Measurements from ENCODE around the gene CNTN5. TPM values are rescaled to one million over a fixed set of nuclear protein-coding genes. Genes with fewer than 3 reads are reported as not detected.

Gene CNTN5
- total RNA-seq, 1 experiment from 2014 or later = not detected

- no peak overlapping the region for H4K5ac ChIP-seq (ENCODE audit: insufficient read length, low read depth, low read length)
- no peak overlapping the region for H3K23ac ChIP-seq (ENCODE audit: insufficient read length, low read depth, low read length)
- no peak overlapping the region for H3K56ac ChIP-seq (ENCODE audit: insufficient read length, low read depth, low read length)
- Mint-ChIP-seq H3K4me1 (no peaks in the 10 kb centered on the region), H3K27me3 (ENCODE audit: low read depth) (no peaks in the 10 kb centered on the region), H3K36me3 (ENCODE audit: insufficient read depth in 1 of 3, low read depth in 3 of 3) (no peaks in the 10 kb centered on the region), H3K4me3 (no peak overlapping the region), H3K9me3 (no peaks in the 10 kb centered on the region), H3K27ac (no peak overlapping the region)
- H3K9me3 ChIP-seq (ENCODE audit: control insufficient read depth, low read depth, low read length) = no peaks in the 10 kb centered on the region
- no peaks in the 10 kb centered on the region for H3K79me1 ChIP-seq (ENCODE audit: insufficient read depth, low read depth, low read length, poor library complexity, severe bottlenecking)
- H4K20me1 ChIP-seq (ENCODE audit: control insufficient read depth, insufficient read depth, insufficient read length) = no peaks in the 10 kb centered on the region
- no peak overlapping the region for H2BK12ac ChIP-seq (ENCODE audit: insufficient read length, low read depth, low read length)
- H3K4me1 ChIP-seq (ENCODE audit: insufficient read depth, low read length) = no peaks in the 10 kb centered on the region
- no peak overlapping the region for H3T11ph ChIP-seq (ENCODE audit: low read length)
- H2BK5ac ChIP-seq (ENCODE audit: insufficient read length, low read length) = no peak overlapping the region
- no peak overlapping the region for H3K14ac ChIP-seq (ENCODE audit: insufficient read depth, low read length)
- WGBS (ENCODE audit: extremely low coverage, insufficient read length, low lambda C conversion rate) = no CpG with 5 or more reads among the region's 1 CpG
- no peak overlapping the region for H3K4ac ChIP-seq (ENCODE audit: low read depth, low read length)
- no peak overlapping the region for H3K18ac ChIP-seq (ENCODE audit: insufficient read length, low read depth, low read length)
- no peak overlapping the region for H2BK15ac ChIP-seq (ENCODE audit: low read depth, low read length)
- no peak overlapping the region for H2BK20ac ChIP-seq (ENCODE audit: low read depth, low read length, poor library complexity, severe bottlenecking)
- no peak overlapping the region for H4K91ac ChIP-seq (ENCODE audit: insufficient read length, low read depth, low read length)
- H4K8ac ChIP-seq (replicated peaks; ENCODE audit: insufficient read length, low read depth, low read length) = no peak overlapping the region
- H3K4me2 ChIP-seq (ENCODE audit: insufficient read depth, insufficient read length, low read length) = no peak overlapping the region
- H3K27me3 ChIP-seq (ENCODE audit: insufficient read depth, low read length) = no peaks in the 10 kb centered on the region
- no peak for TF ChIP-seq CTCF (conservative IDR thresholded peaks at IDR 0.05)
- H2AFZ ChIP-seq (ENCODE audit: low read length) = no peak overlapping the region
- no peak overlapping the region for H2AK5ac ChIP-seq (ENCODE audit: insufficient read length, low read length)
- DNase-seq = no peak
- no peak overlapping the region for H2BK120ac ChIP-seq (ENCODE audit: low read depth, low read length, poor library complexity, severe bottlenecking)
- no peak overlapping the region for H3K27ac ChIP-seq (ENCODE audit: insufficient read length, low read depth, low read length)
- no peaks in the 10 kb centered on the region for H3K23me2 ChIP-seq (ENCODE audit: insufficient read length, low read depth, low read length, poor library complexity, severe bottlenecking)
- no peaks in the 10 kb centered on the region for H3K79me2 ChIP-seq (ENCODE audit: insufficient read depth, low read length)
- H3K9ac ChIP-seq (ENCODE audit: extremely low read depth, insufficient read length, low read length) = no peak overlapping the region
Measured at GRCh38 chr11:99311870-99312269, 291.1 kb downstream of the CNTN5 start.
